A673 (cell line): ENCODE measurements around the gene EDN3. TPM values are rescaled to one million over a fixed set of nuclear protein-coding genes. Genes with fewer than 3 reads are reported as not detected.

ENCODE experiments used
- BruUV-seq: library from RNA; stranded (reverse); fragments of 400-500 nt; replicated peaks from 2 replicates; lab custom pipeline; 2021; lab: Mats Ljungman, UMichigan
- CTCF ChIA-PET: fragments of 300-600 bp; sonication (Branson Sonifier 250); formaldehyde crosslinking; loops from one replicate; lab custom pipeline; 2022; ENCODE audit warnings: antibody characterized with exemption; lab: Charles Lee
- POLR2A ChIA-PET: fragments of 300-600 bp; sonication (Branson Sonifier 250); formaldehyde crosslinking; loops from one replicate; lab custom pipeline; 2022; ENCODE audit warnings: antibody characterized with exemption; ENCODE audit not compliant: low non-redundant PET; lab: Charles Lee
- DNase-seq: peaks from one replicate; pipeline ENCODE4 v3.0.0-alpha.2; 2015; ENCODE audit warnings: low spot score
- H3K27ac ChIP-seq: fragments of 200-600 bp; sonication (generic); 2 replicates; pipeline ENCODE4 v1.5.1; 2016; ENCODE audit warnings: mixed run types, low read depth, mild to moderate bottlenecking, mixed read lengths, antibody characterized with exemption, low read length; ENCODE audit not compliant: poor library complexity, severe bottlenecking
- H3K27me3 ChIP-seq: fragments of 200-600 bp; sonication (generic); replicated peaks from 2 replicates; pipeline ENCODE4 v1.6.1; 2017; ENCODE audit warnings: mixed run types, low read depth, mild to moderate bottlenecking, mixed read lengths, antibody characterized with exemption, low read length; ENCODE audit not compliant: insufficient read depth, poor library complexity
- H3K36me3 ChIP-seq: fragments of 200-600 bp; sonication (generic); 2 replicates; pipeline ENCODE4 v1.6.1; 2016; ENCODE audit warnings: mixed run types, mild to moderate bottlenecking, mixed read lengths, antibody characterized with exemption, low read length; ENCODE audit not compliant: insufficient read depth, poor library complexity, severe bottlenecking
- H3K4me1 ChIP-seq: fragments of 200-600 bp; sonication (generic); 2 replicates; pipeline ENCODE4 v1.6.1; 2017; ENCODE audit warnings: mixed run types, mild to moderate bottlenecking, mixed read lengths, antibody characterized with exemption, low read length; ENCODE audit not compliant: insufficient read depth, poor library complexity, severe bottlenecking
- H3K4me3 ChIP-seq: fragments of 200-600 bp; sonication (generic); 2 replicates; pipeline ENCODE4 v1.5.1; 2016; ENCODE audit warnings: low read depth, mixed run types, mild to moderate bottlenecking, mixed read lengths, low read length; ENCODE audit not compliant: poor library complexity, severe bottlenecking
- H3K9me3 ChIP-seq: fragments of 200-600 bp; sonication (generic); 2 replicates; pipeline ENCODE4 v1.6.1; 2016; ENCODE audit warnings: mixed run types, low read depth, mild to moderate bottlenecking, mixed read lengths, antibody characterized with exemption, low read length; ENCODE audit not compliant: poor library complexity, severe bottlenecking
- EZH2 ChIP-seq: fragments of 200-600 bp; sonication (generic); IDR thresholded peaks from 2 replicates; pipeline ENCODE4 v1.6.1; 2017; ENCODE audit warnings: borderline replicate concordance, low read depth, mild to moderate bottlenecking, mixed read lengths, antibody characterized with exemption, low read length; ENCODE audit not compliant: poor library complexity, severe bottlenecking
- intact Hi-C: fragments of 100-400 bp; cut with micrococcal nuclease; formaldehyde crosslinking; loops from one replicate; pipeline ENCODE4 v1.10.0; 2022; ENCODE audit not compliant: unreplicated experiment
- total RNA-seq: library from RNA; stranded (reverse); gene quantifications from 2 replicates; pipeline ENCODE4 v1.2.3, GENCODE V29; 2021
- TF ChIP-seq, protein P1 (sequence below): fragments of 300-800, 200-600 bp; sonication (generic); conservative IDR thresholded peaks from 2 replicates; pipeline ENCODE4 v1.5.1; 2017; ENCODE audit warnings: low read depth, mild to moderate bottlenecking, antibody characterized with exemption, low read length, moderate library complexity, mixed read lengths

EDN3 gene
- total RNA-seq, 1 experiment from 2014 or later, result not detected

GRCh38 chr20:59331721-59332329 is 31.4 kb downstream of the EDN3 start:
- Histone ChIP-seq H3K36me3 (no peaks in the 10 kb centered on the region), H3K27ac (no peak overlapping the region), H3K4me1 (no peaks in the 10 kb centered on the region), H3K4me3 (no peak overlapping the region), H3K9me3 (no peaks in the 10 kb centered on the region), H3K27me3 (peaks cover 31% of the 10 kb centered on the region)
- no TSS peak for BruUV-seq
- CTCF ChIA-PET, result no interaction called here
- DNase-seq, result no peak
- POLR2A ChIA-PET, result no interaction called here
- TF ChIP-seq, protein P1, sequence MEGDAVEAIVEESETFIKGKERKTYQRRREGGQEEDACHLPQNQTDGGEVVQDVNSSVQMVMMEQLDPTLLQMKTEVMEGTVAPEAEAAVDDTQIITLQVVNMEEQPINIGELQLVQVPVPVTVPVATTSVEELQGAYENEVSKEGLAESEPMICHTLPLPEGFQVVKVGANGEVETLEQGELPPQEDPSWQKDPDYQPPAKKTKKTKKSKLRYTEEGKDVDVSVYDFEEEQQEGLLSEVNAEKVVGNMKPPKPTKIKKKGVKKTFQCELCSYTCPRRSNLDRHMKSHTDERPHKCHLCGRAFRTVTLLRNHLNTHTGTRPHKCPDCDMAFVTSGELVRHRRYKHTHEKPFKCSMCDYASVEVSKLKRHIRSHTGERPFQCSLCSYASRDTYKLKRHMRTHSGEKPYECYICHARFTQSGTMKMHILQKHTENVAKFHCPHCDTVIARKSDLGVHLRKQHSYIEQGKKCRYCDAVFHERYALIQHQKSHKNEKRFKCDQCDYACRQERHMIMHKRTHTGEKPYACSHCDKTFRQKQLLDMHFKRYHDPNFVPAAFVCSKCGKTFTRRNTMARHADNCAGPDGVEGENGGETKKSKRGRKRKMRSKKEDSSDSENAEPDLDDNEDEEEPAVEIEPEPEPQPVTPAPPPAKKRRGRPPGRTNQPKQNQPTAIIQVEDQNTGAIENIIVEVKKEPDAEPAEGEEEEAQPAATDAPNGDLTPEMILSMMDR, result no peak
- TF ChIP-seq EZH2, result no peak
- intact Hi-C loops, result no loop called here

- no TSS peak for BruUV-seq
- H3K27me3 ChIP-seq, result peaks cover 23% of the 10 kb centered on the region
- no peaks in the 10 kb centered on the region for H3K4me1 ChIP-seq
- H3K4me3 ChIP-seq, result no peak overlapping the region
- POLR2A ChIA-PET, result no interaction called here
- H3K9me3 ChIP-seq, result no peaks in the 10 kb centered on the region
- TF ChIP-seq, protein P1, result no peak
- no peak for TF ChIP-seq EZH2
- no peak overlapping the region for H3K27ac ChIP-seq
- intact Hi-C loops, result no loop called here
- DNase-seq, result no peak
- CTCF ChIA-PET, result no interaction called here
- no peaks in the 10 kb centered on the region for H3K36me3 ChIP-seq
Measured at GRCh38 chr20:59333260-59333845, 32.9 kb downstream of the EDN3 start.

DNA sequence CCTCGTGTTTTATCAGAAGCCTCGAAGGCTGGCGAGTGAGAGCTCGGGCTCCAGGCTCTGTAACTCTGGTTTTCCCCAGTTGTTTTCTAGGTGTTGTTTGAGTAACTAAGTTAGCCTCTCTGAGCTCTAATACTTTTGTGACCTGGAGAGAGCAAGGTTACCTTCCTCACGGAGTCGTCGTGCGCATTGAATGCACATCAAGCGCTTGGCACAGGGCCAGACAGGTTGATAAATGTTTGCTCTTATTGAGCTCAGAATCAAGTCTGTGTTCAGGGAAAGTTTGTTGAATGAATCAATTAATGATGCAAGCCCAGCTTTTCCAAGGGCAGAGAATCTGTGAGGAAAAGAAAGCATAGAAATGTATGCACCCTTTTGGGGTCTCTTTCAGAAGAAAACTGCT is 33.5 kb downstream of the EDN3 start:
- Histone ChIP-seq H3K36me3 (no peaks in the 10 kb centered on the region), H3K4me3 (no peak overlapping the region), H3K27ac (no peak overlapping the region), H3K27me3 (peaks cover 17% of the 10 kb centered on the region), H3K9me3 (no peaks in the 10 kb centered on the region), H3K4me1 (no peaks in the 10 kb centered on the region)
- CTCF ChIA-PET, result no interaction called here
- DNase-seq, result no peak
- intact Hi-C loops, result no loop called here
- POLR2A ChIA-PET, result no interaction called here
- BruUV-seq, result no TSS peak
- no peak for TF ChIP-seq EZH2
- TF ChIP-seq, protein P1, result no peak
